Stomach (tissue), 4 donors: ENCODE data around the gene RNH1.

ENCODE experiments used
- CTCF ChIP-seq, 7 experiments: fragments of 450-650 bp in 4 of 7; fragments of 200-600 bp in 3 of 7; sonication (generic) in 3 of 7; IDR thresholded peaks; one replicate each; pipeline ENCODE4 v1.5.1; 2016 to 2019; ENCODE audit warnings: antibody characterized with exemption in 7 of 7, control low read depth in 2 of 7, mild to moderate bottlenecking in 1 of 7
- EP300 ChIP-seq: sonication (generic); formaldehyde crosslinking; IDR thresholded peaks from one replicate; pipeline ENCODE4 v1.6.1; 2017; ENCODE audit warnings: antibody characterized with exemption

GRCh38 chr11:487571-488021, 19.4 kb downstream of the RNH1 start:
- TF ChIP-seq CTCF (IDR thresholded peaks at IDR 0.05): no peak
- no peak for TF ChIP-seq EP300
